NCI-H69 (cell line): ENCODE measurements around the gene CIC.

Source experiments
- DNase-seq: peaks from one replicate; lab custom pipeline; 2025; lab: John Stamatoyannopoulos, UW

The CIC gene

DNA sequence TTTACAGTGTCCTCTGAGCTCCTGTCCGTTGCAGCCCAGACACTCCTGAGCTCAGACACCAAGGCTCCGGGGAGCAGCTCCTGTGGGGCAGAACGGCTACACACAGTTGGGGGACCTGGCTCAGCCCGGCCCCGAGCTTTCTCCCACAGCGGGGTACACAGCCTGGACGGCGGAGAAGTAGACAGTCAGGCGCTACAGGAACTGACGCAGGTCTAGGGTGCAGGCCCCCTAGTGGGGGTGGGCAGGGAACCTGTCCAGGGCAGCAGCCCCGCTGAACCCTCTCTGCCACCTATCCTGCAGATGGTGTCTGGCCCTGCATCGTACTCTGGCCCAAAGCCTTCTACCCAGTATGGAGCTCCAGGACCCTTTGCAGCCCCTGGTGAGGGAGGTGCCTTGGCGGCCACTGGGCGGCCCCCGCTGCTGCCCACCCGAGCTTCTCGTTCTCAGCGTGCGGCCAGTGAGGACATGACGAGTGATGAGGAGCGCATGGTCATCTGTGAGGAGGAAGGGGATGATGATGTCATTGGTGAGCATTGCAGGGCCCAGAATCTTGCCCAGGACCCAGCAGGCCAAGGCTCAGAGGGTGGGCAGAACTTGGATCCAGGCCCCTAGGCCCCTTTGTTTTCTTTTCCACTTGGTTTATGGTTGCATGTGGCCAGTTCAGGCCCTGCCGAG, 20.0 kb downstream of the CIC start:
- DNase-seq, result no peak

DNA sequence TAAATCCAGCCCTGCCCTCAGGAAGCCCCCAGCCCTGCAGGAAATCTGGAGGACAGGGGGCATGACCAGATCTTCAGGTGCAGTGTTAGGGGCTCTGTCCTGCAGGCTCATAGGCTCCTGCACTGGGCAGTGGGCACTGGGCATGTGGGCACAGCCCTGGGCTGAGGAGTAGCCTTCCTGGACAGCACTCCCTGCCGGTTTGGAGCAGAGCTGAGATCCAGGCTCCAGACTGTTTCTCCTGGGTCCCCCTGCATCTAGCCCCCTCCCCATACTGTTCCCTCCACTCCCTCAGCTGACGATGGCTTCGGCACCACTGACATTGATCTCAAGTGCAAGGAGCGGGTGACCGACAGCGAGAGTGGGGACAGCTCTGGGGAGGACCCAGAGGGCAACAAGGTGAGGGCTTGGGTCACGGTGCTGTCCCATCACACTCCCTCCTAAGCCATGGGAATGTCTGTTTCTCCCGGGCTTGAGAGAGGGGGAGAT, 20.5 kb downstream of the CIC start:
- DNase-seq, result no peak

DNA sequence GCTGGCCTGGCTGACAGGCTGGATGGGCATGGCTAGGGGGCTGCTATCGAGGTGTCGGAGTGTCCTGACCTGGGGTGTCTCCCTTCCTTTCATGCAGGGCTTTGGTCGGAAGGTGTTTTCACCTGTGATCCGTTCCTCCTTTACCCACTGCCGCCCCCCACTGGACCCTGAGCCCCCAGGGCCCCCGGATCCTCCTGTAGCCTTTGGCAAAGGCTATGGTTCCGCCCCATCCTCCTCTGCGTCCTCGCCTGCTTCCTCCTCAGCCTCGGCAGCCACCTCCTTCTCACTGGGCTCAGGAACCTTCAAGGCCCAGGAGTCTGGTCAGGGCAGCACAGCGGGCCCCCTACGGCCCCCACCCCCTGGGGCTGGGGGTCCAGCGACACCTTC, 21.1 kb downstream of the CIC start:
- no peak for DNase-seq

- DNase-seq, result no peak
Measured at GRCh38 chr19:42290523-42291434, 21.7 kb downstream of the CIC start.

DNA sequence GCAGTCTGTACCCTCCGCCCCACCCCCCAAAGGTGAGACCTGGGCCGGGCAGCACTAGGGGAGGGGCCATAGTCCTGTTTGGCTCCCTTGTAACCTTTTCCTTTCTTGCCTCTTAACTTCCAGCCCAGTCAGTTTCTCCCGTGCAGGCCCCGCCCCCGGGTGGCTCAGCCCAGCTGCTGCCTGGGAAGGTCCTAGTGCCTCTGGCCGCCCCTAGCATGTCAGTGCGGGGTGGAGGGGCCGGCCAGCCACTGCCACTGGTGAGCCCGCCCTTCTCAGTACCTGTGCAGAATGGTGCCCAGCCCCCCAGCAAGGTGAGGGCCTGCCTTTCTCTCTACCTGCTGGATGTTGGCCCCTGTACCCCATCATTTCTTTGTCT, 22.4 kb downstream of the CIC start:
- no peak for DNase-seq

DNA sequence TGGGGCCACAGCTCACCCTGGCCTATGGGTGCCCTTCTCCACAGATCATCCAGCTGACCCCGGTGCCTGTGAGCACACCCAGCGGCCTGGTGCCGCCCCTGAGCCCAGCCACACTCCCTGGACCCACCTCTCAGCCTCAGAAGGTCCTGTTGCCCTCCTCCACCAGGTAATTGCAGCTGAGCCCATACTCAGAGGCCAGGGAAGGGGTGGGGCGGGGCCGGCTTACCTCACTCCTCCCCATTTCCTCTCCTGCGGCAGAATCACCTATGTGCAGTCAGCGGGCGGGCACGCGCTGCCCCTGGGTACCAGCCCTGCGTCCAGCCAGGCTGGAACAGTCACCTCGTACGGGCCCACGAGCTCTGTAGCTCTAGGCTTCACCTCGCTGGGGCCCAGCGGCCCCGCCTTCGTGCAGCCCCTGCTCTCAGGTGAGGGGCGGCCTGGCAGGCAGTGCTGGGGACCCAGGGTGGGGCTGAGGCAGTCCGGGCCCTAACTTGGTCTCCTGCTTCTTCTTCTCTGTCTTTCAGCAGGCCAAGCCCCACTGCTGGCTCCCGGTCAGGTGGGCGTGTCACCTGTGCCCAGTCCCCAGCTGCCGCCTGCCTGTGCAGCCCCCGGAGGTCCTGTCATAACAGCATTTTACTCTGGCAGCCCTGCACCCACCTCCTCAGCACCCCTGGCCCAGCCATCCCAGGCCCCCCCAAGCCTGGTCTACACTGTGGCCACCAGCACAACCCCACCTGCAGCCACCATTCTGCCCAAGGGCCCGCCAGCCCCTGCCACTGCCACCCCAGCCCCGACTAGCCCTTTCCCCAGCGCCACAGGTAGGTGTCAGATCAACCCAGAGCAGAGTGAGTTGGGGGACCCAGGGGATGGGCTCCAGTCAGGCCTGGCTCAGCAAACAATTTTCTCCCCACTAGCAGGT, 23.2 kb downstream of the CIC start:
- DNase-seq, result no peak

GRCh38 chr19:42292963-42293362, 23.9 kb downstream of the CIC start:
- no peak for DNase-seq

DNA sequence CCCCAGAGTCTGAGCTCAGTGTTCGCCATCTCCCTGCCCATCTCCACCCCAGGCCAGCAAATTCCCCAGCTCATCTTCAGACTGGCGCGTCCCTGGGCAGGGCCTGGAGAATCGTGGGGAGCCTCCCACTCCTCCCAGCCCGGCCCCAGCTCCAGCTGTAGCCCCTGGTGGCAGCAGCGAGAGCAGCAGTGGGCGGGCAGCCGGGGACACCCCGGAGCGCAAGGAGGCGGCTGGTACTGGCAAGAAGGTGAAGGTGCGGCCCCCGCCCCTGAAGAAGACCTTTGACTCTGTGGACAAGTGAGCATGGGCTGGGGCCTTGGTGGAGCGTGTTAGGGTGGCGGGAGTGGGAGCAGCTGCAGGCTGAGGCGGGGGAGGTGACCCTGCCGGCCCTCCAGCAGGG, 24.5 kb downstream of the CIC start:
- no peak for DNase-seq

GRCh38 chr19:42293948-42294347, 24.9 kb downstream of the CIC start:
- DNase-seq, result no peak

DNA sequence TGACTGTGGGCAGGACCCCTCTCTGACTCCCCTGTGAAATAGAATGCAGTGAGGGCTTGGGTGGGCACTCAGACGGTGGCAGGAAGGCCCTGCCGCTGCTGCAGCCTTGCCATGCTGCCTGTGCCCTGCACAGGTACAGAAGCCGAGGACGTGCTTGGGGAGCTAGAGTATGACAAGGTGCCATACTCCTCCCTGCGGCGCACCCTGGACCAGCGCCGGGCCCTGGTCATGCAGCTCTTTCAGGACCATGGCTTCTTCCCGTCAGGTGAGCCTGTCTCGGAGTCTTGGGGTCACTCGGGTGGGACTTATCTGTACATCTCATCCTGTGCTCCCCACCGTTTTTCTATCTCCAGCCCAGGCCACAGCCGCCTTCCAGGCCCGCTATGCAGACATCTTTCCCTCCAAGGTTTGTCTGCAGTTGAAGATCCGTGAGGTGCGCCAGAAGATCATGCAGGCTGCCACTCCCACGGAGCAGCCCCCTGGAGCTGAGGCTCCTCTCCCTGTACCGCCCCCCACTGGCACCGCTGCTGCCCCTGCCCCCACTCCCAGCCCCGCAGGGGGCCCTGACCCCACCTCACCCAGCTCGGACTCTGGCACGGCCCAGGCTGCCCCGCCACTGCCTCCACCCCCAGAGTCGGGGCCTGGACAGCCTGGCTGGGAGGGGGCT, 25.6 kb downstream of the CIC start:
- DNase-seq, result no peak

DNA sequence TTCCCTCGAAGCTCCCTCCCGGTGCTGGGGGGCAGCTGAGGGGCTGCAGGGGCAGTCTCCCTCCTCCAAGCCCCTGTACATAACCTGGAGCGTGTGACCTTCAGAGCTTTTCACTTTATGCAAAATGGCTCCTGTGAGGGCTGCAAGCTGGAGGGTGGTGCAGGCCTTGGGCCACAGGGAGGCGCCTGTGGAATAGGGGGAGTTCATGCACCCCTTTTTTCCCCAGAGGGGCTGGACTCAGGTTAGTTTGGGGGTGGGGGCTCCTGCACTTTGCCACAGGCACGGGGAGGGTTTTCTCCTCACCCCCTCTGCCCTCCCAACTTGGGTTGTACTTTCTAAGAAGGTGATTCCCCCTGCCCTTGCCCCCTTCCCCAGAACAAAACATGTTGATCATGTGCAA, 26.3 kb downstream of the CIC start:
- DNase-seq, result no peak

DNA sequence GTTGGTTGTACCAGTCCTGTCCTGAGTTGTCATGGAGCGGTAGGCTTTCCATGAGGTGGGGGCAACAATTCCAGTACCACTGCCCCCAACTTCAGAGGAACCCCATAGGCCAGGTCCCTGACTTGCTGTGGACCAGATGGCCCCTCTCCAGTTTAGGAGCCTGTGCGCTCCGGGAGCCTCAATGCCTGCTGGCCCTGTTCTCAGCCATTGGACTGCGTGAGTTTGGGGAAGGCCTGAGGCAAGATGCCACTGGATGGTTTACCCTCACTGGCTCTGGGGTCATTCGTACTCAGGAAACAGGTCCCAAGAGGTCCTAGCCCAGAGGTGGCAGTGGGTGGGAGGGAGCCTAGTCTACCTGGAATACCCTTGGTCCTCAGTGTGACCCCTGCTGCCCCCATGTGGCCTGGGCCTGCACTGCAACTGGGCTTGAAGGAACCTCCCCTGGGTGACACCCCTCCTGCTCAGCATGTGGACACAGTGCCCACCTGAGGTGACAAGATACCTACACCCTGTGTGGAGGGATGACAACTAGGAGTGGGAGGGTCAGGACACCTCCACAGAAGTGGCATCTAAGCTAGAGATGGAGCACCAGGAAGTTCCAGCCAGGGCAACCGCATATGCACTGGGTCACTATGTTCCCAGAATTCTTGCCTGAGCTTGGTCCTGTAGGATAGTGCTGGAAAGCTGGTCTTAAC, 26.9 kb downstream of the CIC start:
- DNase-seq, result peak; percentile 83

DNA sequence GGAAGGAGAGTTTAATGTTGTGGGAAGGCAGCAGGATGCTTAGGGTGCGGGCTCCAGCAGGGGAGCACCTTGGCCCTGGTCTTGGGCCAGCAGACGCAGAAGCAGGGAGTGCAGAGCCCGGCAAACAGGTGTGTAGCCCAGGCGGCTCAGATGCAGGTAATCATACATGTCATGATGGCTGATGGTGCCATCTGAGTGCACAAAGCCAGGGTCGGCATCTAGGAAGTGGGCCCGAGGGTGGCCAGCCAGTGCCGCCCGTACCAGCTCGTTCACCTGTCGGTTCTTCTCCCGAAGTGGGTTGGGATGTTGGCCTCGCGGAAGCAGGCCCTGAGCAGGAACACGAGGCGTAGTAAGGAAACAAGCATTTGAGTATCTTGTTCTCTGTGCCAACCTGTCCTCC, 28.0 kb downstream of the CIC start:
- DNase-seq, result no peak

DNA sequence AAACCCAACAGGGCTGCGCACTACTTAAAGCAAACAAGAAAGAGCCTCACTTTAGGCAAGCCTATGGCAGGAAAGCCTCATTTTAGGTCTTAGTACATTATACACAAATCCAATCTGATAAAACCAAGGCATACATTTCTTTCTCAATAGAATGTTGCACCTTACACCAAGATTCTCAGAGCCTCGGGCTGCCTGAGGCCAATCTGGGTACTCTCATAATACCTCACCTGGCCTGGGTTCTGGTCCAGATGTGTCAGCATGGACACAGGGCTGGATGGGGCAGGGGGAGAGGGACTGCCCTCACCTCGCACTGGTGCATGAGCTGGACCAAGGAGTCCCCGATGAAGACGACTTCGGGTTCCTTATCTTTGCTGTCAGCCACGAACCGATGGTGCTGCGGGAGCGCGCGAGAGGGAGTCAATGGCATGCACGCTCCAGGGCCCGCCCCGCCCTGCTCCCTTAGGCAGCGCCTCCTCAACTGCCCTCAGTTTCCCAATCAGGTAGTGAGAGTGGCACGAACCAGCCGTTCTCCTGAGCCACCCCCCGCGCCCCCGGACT, 32.7 kb downstream of the CIC start, which contains the start of gene PRR19:
TSS of gene PRR19 (plus strand) at position 487 of the 558 bp plus-strand sequence. CDS start 7,453 bp downstream, outside the sequence.
- DNase-seq, result peak; percentile 71

- DNase-seq, result peak; percentile 72
Measured at GRCh38 chr19:42303101-42303464, 34.0 kb downstream of the CIC start.

DNA sequence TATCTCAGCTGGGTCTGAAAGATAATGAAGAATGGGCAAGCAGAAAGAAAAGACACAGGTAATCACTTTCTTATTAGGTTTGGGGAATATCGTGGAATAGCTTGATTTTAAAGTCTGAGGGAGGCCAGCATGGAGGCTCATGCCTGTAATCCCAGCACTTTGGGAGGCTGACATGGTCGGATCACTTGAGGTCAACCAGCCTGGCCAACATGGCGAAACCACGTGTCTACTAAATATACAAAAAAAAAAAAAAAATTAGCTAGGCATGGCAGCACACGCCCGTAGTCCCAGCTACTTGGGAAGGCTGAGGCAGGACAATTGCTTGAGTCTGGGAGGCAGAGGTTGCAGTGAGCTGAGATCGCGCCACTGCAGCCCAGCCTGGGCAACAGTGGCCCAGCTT, 34.8 kb downstream of the CIC start:
- DNase-seq, result no peak

DNA sequence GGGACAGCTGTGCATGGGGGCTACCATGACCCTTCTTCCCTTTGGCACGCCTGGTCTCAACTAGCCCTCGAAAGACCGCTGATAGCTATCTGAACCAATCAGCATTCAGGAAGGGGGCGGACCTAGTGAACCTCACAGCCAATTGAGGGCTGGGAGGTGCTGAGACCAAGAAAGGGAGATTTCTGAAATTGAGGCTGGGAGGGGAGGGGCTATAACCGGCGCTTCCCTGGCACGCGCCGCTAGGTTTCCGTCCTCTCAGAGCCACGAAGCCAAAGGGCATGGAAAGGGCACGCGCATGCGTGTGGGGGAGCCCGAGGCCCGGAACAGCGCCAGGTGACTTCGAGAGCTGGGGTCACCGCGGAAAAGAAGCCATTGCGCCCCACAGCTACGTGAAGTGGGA, 37.6 kb downstream of the CIC start:
- no peak for DNase-seq

- DNase-seq, result no peak
Measured at GRCh38 chr19:42309686-42310085, 40.6 kb downstream of the CIC start.

DNA sequence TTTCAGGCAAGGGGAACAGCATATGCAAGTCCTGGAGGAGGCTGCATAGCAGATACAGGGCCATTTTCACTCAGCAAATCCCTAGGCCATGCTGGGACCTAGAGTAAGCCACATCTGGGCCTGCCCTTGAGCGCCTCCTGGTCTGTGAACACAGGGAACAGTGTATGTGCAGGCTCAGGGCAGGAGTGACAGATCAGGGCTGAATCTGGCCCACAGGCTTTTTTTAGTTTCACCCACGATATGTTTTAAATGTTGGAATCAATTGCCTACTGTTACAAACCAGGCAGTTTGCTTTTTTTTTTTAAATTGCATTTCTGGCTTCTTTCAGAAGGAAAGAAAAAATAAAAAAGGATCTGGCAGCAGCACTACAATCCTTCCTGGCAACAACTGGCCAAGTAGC, 42.6 kb downstream of the CIC start:
- DNase-seq, result peak; percentile 45

DNA sequence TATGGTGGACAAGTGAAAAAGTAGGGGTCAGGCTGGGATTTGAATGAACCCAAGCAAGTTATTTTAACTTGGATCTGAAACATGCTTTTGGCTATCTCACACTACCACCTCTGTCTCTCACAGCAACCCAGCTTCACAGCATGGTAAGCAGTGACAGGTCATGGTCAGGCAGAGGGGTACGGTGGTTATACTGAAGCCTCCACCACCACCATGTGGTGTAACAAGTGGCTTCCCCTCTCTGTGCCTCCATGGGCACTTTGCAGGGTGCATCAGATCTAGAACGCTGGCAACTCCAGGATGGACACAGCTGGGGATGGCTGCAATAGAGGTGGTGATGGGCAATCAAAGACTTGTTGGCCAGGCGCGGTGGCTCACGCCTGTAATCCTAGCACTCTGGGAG, 43.3 kb downstream of the CIC start:
- DNase-seq, result no peak
